HG02970 (cell line): ENCODE measurements around the gene USP44.
A peak's percentile ranks its signal among the peaks of the same experiment; 100 is the strongest.
"Not testable (repeated sequence)": the region's sequence is repeated elsewhere in the genome, so short reads cannot be mapped to it uniquely, and the experiment has no call there.

Source experiments
- ATAC-seq: cut with Tn5 transposase; IDR thresholded peaks from one replicate; pipeline ENCODE4 v1.9.1; 2021; ENCODE audit warnings: mild to moderate bottlenecking, moderate library complexity, moderate number of reproducible peaks; ENCODE audit not compliant: unreplicated experiment, low FRiP score

Gene USP44

GRCh38 chr12:95513599-95513998, 37.7 kb downstream of the USP44 start:
- no peak for ATAC-seq

- no peak for ATAC-seq
These were observed 39.3 kb downstream of the USP44 start for GRCh38 chr12:95511977-95512376.

GRCh38 chr12:95509300-95509699, 42.0 kb downstream of the USP44 start:
- ATAC-seq: no peak

GRCh38 chr12:95506707-95507523, 44.4 kb downstream of the USP44 start:
- no peak for ATAC-seq

GRCh38 chr12:95505039-95505438, 46.2 kb downstream of the USP44 start:
- no peak for ATAC-seq

- no peak for ATAC-seq
These were observed 47.1 kb downstream of the USP44 start for GRCh38 chr12:95504140-95504539.

GRCh38 chr12:95499772-95500171, 51.5 kb downstream of the USP44 start:
- no peak for ATAC-seq

- no peak for ATAC-seq
These were observed 52.3 kb downstream of the USP44 start for GRCh38 chr12:95498968-95499367.

GRCh38 chr12:95497031-95497430, 54.2 kb downstream of the USP44 start:
- ATAC-seq: no peak

GRCh38 chr12:95495433-95495832, 55.8 kb downstream of the USP44 start:
- no peak for ATAC-seq

GRCh38 chr12:95494888-95495287, 56.4 kb downstream of the USP44 start:
- ATAC-seq: no peak

- no peak for ATAC-seq
These were observed 58.8 kb downstream of the USP44 start for GRCh38 chr12:95492462-95492861.

- ATAC-seq: no peak
These were observed 64.3 kb downstream of the USP44 start for GRCh38 chr12:95487024-95487423.

GRCh38 chr12:95484524-95484923, 66.8 kb downstream of the USP44 start:
- no peak for ATAC-seq

GRCh38 chr12:95482564-95482963, 68.7 kb downstream of the USP44 start:
- ATAC-seq: not testable (repeated sequence)

GRCh38 chr12:95481888-95482287, 69.4 kb downstream of the USP44 start:
- no peak for ATAC-seq

GRCh38 chr12:95481072-95481471, 70.2 kb downstream of the USP44 start:
- ATAC-seq: no peak

- ATAC-seq: no peak
These were observed 71.0 kb downstream of the USP44 start for GRCh38 chr12:95480230-95480629.

GRCh38 chr12:95474660-95474958, 76.7 kb downstream of the USP44 start:
- ATAC-seq: no peak

GRCh38 chr12:95473884-95474659, 77.2 kb downstream of the USP44 start, which contains the start of gene METAP2:
Gene METAP2, plus strand, starts transcription at chr12:95474152. Its CDS starts 28 bp downstream, at chr12:95474180.
- ATAC-seq: peak; percentile 94

GRCh38 chr12:95473231-95473883, 77.9 kb downstream of the USP44 start:
- peak; percentile 17 for ATAC-seq
